Stimulated activated CD4-positive, alpha-beta T cell treated with anti-CD3 and anti-CD28 coated beads, Interleukin-1b, Interleukin-23, amount 100 ng/mL, for 1 hour (primary cell): ENCODE measurements around the gene COL4A2.
"Not testable (repeated sequence)": the region's sequence is repeated elsewhere in the genome, so short reads cannot be mapped to it uniquely, and the experiment has no call there.

Source experiments
- DNase-seq, 2 donors: peaks; one replicate each; pipeline ENCODE4 v3.0.0-alpha.2; 2020; ENCODE audit warnings: low read depth in 2 of 2

The COL4A2 gene

DNA sequence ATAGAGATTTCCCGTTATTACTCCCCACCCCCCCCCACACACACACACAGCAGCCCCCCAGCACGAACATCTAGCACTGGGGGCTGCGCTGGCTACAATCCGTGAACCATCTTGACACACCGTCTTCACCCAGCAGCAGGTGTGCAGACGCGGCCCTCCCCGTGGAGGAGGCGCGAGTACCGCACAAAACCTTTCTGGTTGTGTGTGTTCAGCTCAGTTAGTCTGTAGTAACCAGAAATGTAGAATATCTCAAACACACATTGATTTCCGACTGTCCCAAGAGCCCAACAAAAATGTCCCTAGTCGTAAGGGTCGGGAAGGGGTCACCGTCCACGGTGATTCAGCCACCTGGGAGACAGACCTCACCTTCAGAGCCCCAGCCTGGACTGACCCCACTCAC lies 131.7 kb downstream of the COL4A2 start:
- DNase-seq = no peak

DNA sequence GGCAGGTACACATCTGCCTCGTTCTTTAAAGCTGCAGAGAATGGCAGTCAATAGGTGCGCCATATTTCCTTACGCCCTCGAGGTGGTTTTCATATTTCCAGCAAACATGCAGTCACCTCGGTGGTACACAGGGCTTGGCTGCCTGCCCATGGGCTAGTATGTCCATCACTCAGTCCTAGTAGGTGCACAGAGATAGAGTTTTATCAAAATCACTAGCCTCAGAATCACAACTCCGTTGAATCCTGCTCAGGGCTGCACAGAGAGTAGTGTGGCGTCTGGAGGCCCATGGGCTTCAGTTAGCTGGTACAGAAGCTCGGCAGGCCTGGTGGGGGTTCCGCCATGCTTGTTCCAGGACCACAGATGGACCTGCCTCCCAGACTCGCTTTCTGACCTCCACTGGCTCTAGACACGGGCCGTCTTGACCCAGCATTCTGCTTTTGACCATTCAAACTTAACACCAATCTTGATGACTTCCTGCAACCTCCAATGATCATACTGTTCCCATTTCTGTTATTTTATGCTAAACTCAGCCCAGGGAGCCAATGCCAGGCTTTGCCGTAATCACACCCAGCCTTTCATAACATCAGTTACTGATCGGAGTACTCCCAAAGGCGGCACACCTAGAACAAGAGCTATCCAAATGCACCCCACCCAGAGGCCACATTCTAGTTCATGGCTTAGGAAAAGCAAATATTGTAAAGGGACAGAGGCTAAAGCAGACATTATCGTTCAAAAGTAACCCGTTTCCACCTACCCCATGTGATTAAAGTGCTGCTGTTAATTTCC lies 134.1 kb downstream of the COL4A2 start:
- DNase-seq = no peak

DNA sequence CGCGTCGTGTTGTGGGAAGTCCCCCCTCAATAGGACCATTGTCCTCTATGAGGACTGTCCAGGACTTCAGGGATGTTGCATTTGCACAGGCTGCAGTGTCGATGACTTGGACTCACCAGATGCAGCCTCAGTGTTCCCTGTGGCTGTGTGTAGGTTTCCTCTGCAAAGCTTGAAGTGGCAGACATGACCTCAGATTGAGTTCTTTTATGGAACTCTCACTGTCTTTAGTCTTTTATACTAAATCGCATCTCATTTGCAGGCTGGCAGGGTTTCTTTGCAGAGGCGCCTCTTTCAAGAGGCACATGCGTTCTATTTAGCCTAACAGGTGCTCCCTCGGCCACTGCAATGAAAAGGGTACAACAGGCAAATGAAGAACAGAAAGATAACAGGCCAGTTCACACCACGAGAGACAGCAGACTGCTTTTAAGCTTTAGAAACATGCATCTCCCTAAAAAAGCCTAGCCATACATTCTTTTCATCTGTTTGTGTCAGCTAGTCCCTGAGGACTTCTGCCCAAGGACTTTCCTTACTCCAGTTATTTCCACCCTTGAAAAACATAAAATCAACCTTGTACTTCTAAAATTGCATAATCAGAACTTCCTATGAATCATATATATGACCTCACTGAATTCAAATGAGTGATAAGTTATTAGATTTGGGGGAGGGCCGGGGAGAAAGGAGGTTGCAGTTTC lies 136.0 kb downstream of the COL4A2 start:
- DNase-seq = no peak

DNA sequence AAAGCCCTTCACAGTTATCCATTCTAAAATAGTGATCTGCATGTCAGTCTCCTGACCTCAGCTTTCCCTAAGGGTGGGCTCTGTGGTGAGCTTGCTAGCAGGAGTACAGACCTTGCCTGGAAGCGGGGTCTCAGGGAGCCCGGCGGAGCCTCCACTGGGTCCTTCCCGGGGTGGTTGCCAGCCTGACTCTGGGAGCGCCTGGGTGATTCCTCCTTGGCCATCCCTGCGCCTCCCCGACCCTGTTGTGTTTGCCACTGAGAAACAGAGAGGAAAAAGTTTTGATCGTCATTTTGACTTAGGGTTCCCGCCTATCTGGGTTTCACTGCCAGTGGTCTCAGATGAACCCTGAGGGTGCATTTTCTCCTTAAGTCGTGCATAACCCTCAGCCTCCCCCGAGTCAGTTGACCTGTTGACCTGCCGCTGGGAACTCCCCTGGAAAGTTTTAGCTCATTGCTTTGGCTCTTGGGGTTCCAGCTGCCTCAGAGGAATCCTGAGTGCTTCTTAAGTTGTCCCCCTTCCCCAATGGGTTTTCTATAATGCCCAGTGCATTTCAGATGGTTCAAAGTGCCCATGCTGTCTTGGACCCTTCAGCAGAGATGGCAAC lies 136.6 kb downstream of the COL4A2 start:
- no peak for DNase-seq

DNA sequence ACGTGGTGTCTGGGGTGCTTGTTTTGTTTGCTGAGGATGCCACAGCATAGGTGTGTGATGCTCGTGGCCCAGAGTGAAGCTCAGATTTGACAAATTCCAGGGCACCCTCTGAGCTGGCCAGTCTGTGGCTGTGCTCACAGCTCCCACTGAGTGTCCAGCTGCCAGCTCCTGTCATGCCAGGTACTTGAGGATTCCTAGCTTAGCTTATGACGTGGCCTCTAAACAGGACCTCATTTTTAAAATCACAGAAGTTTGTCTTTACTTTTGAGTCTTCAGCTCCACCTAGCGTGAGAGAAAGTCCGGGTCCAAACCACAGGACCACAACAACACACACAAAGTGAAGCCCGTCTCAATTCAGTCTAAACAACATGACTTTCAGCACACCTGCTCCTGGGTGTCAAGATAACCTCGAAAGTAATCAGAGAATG lies 137.2 kb downstream of the COL4A2 start:
- DNase-seq = no peak

DNA sequence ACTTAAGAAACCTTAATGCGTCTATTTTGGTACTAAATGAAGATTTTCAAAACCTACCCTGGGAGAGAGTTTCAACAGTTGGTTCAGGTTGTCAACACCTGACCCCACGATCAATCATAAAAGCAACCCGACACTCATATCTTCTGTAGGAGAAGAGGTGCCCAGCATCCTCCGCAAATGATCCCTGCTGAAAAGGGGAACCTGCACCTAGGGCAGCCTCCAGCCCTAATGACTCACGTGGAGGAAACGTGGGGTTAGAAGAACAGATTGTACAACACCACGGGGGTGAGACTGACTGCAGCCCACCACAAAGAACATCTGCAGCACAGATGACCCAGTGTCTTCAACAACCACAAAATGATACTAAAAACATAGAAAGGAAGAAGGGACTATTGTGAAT lies 138.1 kb downstream of the COL4A2 start:
- DNase-seq = no peak

DNA sequence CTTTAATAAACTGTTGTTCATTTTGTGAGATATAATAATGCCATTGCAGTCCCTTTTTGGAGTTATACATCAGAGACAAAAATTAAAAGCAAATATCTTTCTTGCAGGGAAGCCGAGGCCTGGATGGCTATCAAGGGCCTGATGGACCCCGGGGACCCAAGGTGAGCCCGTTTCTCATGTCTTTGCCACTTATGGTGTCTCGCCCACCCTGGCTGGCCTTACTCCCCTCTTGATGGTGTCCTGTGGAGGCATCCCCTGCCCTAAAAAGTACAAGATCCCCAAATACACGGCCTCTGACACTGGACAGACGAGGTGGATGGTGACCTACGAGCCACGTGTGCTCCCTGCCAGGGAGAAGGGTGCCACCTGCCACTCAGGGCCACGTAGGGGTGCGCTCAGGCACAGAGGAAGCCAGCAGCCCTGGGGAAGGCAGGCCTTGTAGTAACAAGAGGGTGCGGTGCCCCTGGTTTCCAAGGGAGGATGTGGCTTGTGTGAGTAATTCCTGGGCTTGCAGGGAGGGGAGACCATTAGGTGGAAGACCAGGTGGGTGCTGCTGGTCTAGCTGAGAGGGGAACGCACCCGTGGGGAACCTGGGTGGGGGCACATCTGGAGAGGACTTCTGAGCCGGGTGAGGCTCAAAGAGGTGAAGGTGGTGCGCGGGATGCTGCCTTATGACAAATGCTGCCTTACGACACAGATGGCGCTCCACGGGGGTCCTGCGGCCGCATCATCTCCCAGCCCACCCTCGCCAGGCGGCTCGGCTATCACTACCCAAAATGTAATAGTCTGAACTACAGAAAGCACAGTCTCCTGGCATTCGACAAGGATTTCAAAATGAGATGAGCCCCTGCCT lies 138.9 kb downstream of the COL4A2 start:
- DNase-seq = no peak

DNA sequence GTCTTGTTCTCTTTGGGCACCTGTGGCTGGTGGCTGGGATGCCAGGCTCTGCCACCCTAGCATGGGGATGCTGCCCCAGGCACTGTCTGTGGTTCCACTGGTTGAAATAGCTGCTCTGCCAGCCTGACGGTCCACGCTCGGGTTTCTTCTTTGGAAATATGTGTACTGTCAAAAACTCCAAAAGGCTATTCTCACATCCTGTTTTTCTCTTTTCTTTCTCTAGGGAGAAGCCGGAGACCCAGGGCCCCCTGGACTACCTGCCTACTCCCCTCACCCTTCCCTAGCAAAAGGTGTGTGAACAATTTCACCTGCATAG lies 139.4 kb downstream of the COL4A2 start:
- no peak for DNase-seq

DNA sequence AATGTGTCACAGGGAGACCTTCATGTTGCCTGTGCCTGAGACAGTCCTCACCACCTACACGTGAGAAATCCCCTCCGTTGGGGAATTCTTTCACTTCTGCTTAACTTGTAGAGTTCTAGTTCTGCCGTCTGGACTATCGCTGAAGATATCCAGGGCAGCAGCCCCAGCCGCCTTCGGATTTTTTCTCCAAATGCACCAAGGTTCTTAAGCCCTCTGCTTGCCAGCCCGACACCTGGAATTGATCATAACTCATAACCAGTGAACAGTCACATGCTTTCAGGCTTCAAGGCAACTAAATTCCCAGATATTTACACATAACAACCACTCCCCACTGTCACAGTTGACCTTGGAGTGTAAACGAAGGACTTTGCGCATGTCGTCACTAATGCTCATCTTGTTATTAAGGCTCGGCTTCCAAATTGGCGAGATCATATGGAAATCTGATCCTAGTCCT lies 140.0 kb downstream of the COL4A2 start:
- DNase-seq = no peak

DNA sequence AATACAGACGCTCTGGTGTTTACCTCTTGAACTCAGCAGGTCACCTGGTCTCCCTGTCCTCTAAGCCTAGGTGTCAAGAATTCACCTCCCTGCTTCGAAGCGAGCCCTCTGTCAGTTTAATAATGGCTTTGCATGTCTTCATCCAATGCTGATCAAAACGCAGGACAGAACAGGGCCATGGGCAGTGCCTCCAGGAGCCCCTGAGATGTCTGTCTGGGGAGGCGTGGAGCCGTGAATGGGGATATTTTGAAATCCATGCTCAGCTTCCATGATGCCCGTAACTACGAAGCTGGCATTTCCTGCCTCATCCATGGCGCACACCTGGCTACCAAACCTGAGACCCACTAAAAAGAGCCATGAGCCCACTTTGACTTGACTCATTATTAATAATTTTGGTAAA lies 140.7 kb downstream of the COL4A2 start:
- no peak for DNase-seq

DNA sequence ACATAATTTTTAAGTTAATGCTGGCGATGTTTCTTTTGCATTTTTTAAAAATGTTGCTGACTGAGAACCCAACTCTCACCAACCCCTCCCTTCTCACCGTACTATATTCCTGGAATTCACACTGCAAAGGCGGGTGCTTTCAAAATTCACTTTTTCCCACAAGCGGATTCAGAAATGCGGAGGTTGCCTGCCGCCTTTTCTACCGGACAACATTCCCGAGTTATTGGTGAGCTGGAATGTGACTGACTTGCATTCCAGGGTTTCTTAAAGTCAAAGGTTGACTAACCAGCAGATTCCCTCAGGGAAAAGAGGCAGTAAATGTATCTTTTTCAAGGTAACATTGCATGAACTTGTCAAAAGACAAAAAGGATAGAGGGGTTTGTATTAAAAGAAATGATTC lies 141.1 kb downstream of the COL4A2 start:
- DNase-seq = no peak

DNA sequence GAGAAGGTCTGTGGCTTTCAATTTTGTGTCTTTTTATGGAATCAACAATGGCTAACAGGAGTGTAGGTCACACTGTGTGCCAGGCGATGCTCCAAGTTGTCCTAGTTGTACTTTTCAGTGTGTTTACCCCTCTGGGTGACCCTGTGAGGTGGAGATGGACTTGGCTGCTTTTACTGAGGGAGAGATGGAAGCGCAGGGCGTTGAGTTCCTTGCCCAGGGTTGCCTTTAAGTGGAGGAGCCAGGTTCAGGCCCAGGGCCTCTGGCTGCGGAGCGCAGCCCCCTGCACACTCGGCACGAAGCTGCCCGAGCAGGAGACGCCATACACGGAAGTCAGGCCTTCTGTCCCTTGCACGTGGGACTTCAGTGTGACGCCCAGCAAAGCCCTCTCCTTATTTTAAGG lies 141.6 kb downstream of the COL4A2 start:
- DNase-seq = no peak

DNA sequence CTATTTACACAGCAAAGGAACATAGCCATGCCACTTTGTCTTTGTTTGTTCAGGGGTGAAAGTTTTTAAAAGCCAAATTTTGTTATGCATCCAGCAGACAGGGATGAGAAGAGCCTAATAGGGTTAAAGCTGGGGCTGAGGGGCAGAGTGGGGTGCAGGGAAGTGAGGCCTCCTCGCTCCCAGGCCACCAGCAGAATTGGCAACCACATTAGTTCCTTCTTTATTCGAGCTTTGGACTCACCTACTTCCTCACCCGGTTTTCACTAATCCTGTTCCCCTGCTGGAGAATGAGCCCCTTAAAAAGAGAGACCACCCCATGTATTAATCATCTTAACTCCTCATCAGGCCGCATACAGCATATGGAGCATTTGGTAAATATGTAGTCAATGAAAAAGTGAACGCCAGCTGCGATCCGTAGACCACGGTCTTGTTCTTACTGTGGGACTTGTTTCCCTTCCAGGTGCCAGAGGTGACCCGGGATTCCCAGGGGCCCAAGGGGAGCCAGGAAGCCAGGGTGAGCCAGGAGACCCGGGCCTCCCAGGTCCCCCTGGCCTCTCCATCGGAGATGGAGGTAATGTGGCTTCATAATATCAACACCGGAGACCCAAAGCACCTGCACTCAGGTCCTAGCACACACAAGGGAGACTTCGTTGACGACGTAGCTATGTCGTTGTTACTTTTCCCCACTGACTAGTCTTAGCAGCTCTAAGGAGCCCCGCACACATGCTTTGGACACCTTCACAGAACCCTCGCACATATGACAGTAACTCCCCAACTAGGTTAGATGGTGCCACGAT lies 142.3 kb downstream of the COL4A2 start:
- no peak for DNase-seq

DNA sequence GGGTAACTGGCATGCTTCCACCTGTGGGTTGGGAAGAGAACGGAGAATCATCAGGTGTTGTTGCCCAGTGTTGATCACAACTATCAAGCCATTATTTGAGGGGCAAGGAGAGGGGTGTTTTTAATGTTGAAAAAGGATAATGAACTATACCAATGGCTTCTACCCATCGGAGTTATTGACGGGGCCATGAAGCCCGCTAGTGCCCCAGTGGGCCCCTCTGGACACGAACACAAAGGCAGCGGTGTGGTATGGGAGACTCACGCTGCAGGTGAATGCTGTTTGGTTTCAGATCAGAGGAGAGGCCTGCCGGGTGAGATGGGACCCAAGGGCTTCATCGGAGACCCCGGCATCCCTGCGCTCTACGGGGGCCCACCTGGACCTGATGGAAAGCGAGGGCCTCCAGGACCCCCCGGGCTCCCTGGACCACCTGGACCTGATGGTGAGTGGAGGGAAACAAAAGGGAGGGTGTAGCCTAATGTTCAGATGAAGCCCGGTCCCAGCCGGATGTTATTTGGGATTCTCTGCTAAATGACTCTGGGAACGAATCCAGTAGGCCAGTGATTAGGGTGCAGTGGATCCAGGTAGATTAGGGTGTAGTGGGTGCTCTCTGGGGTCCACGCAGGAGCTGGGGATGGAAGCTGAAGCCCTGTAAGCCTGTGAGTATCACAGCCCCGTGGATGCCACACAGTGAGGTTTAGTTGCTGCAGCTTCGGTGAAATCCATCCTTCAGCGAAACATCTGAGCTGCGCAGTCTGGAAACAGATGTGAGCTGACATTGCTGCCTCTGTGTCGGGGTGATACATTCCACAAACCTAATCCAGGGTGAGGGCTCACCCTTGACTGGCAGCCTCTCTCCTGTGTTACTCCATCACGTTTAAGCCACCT lies 143.2 kb downstream of the COL4A2 start:
- DNase-seq = no peak

DNA sequence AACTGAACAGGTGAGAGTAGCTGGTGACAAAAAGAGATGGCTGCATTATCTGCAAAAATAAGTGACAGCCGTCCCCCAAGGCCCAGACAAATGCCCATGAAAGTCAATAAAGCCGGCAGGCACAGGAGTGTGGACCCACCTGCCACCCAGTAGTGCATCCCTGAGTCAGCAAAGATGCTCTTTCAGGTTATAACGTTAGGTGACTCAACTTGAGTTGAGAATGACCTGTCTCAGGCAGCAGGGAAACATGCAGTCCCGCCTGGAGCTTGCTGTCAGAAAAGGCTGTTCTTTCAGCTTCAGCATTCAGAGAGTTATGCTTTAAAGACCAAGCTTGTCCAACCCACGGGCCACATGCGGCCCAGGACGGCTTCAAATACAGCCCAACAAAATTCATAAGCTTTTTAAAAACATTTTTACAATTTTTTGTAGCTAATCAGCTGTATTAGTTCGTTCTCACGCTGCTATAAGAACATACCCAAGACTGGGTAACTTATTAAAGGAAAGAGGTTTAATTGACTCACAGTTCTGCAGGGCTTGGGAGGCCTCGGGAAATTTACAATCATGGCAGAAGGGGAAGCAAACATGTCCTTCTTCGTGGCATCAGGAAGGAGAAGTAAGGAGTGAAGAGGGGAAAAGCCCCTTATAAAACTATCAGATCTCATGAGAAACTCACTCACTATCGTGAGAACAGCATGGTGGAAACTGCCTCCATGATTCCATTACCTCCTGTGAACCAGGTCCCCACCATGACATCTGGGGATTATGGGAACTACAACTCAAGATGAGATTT lies 144.1 kb downstream of the COL4A2 start:
- DNase-seq = no peak

DNA sequence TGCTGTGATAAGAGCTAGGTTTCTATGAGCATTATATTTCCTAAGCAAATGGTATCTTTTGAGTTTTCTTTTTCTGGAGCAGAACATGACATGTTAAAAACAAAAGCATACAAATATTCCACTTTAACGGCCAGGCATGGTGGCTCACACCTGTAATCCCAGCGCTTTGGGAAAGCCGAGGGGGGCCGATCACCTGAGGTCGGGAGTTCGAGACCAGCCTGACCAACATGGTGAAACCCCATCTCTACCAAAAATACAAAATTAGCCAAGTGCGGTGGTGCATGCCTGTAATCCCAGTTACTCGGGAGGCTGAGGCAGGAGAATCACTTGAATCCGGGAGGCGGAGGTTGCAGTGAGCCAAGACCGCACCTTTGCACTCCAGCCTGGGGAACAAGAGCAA lies 146.0 kb downstream of the COL4A2 start:
- not testable (repeated sequence) for DNase-seq

DNA sequence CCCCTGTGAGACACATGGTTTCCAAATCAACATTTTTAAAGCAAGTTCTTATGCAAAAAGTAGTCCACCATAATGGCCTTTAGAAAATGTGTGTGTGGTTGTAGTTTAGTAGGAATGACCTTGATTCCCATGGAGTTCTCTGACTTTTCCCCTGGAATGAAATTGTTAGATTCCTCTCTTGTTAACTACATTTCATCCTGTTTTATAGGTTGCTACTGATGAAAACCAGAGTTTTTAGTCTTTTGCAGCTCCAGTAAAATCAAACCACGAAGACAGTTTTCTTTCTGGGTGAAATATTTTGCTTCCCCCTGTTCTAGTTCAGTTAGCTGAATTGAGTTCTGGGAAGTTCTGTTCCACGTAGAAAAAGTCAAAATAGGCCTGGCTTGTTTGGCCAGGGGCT lies 146.7 kb downstream of the COL4A2 start:
- no peak for DNase-seq

DNA sequence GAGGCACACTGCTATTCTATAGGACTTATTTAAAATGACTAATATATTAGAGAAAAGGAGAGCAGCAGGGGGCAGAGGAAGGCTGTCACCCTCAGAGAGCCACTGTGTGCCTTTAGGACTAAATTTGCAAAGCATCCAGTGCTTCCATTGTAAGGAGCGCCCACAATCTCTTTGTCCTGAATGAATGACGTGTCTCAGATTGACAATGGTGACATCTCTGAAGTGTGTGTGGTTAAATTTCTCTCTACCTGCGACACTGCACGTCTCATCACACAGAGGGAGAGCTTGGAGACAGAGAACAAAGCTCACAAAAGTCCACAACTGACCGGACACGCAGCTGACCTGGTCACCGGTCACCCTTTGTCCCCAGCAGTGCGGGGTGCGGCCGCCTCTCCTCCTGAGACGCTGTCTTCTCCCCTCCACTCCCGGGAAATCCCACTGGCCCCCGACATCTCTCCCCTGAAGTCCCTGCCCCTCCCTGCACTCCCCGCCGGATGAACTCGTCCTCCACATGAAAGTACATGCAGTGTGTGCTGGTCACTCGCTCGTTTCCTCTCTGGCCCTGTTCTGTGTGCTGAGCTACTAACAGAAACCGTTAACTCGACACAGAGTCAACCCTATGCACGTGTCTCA lies 147.3 kb downstream of the COL4A2 start:
- DNase-seq = no peak

DNA sequence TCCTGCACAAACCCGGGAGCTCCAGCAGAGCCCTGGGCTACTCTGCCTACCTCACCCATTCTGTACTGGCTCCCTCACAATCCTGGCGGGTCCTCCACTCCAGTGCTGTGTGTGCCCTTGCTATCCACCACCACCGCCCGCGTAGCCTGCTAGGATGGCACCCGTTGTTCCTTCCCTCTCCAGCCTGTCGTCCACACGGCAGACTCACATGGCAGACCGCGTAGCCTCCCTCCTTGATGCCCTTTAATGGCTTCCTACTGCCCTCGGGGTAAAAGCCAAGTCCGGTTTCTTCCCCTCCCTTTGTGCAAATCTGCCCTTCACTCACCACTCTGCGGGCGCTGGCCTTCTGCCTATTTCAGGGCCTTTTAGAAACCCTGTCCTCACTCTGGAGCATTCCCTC lies 147.9 kb downstream of the COL4A2 start:
- DNase-seq = no peak
